NCI-H1092 treated with DMSO at 0.1 percent for 48 hours (cell line): ENCODE results near the gene SPACA4.
A peak's percentile ranks its signal among the peaks of the same experiment; 100 is the strongest.

ENCODE experiments used
- DNase-seq: peaks from one replicate; lab custom pipeline; 2025; lab: John Stamatoyannopoulos, UW

SPACA4 gene

DNA sequence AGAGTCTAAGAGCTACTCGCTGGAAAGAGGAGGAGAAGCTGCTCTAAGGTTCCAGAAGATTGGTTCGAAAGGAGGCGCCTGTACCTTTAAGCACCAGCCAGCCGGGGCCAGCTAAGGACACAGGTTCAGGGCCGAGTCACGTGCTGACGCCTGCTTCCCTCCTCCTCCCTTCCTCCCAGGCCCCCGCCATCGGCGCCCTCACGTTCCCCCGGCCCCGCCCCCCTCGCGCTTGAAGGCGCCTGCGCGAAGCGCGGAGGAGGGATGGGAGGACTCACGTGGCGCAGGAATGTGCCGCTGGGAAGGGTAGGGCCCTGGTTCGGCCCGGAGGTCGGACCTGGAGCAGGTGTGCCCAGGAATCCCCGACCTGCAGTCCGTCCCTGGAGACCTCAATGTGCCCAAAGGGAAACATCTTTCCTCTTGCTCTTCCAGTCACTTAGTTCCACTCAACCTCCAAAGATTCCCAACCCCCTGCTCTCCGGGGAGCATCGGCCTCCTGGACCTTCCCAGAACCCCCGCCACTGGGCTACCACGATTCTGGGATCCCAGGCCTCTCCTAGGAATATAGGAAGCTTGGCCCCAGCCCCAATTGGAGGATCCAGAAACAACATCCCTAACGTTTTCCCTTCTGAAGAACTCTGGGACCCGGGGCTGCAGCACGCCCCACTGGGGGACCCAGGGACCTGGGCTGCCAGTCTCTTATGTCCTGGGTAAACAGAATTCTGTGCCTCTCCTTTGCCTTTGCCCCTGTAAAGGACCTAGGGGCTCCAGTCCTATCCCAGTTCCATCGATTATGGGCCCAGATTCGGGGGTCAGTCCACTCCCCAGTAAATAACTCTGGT is 28.1 kb downstream of the SPACA4 start:
- peak; percentile 90 for DNase-seq

DNA sequence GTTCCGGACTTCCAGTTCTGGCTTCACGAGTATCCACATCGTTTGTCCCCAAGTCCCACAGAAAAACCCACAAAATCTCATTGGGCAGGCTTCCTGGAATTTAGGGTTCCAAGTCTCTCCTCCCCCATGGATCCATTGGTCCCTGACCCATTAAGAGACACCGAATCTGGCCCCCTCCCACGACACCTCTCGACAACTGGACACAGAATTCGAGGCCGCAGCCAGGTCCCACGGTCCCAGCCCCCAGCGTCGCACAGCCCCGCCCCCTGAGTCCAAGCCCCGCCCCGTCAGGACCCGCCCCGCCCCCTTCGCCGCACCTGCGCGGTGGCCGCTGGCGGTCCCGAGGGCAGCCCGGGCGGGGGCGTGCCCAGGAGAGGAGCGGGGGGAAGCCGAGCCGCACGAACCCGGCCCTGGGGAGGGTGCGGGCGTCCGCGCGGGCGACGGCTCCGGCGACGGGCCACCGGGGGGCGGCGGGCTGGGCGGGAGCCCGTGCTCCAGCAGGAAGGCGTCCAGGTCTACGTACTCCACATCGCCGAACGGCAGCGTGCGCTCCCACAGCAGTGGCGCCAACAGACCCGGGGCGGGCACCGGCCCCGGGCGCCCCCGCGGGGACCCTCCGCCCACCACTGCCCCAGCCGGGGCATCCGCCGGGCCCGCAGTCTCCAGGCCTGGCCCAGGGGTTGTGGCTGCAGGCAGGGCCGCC is 28.9 kb downstream of the SPACA4 start:
- peak; percentile 58 for DNase-seq

DNA sequence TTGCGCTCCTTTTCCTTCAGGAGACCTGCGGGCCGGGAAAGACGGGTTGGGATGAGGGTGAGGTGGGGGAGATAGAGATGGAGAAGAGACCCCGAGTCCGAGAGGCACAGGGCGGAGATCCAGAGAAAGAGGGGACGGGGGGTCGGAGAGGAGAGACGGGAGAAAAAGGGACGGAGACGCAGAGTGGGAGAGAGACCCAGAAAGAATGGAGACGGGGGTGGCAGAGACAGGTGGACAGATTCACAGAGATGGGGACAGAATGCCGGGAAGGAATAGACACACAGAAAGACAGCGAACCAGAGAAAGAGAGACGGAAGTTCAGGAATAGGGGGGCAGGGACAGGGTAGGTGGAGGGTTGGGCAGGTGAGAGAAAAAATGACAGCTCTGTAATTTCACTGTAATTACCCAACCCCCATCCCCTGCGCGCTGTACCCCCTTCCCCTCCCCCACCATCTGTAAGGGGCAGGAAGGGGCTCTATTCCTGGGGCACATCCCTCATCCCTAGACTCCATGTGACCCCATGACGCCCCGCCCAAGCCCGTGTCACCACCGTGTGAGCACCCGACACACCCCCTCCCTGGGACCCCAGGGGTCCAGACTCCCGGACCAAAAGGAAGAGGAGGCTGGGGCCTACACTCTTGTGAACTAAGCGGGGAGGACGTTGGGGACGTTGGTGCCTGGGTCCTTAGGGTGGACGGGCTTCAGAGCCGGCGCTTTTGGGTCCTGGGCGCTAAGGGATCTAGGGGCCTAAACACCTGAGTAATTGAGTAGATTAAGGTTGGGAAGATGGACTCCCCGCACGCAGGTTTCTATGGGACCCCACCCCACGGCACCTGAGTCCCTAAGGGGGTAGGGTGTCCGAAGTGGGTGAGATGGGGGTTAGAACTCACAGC is 29.7 kb downstream of the SPACA4 start:
- peak; percentile 9 for DNase-seq

DNA sequence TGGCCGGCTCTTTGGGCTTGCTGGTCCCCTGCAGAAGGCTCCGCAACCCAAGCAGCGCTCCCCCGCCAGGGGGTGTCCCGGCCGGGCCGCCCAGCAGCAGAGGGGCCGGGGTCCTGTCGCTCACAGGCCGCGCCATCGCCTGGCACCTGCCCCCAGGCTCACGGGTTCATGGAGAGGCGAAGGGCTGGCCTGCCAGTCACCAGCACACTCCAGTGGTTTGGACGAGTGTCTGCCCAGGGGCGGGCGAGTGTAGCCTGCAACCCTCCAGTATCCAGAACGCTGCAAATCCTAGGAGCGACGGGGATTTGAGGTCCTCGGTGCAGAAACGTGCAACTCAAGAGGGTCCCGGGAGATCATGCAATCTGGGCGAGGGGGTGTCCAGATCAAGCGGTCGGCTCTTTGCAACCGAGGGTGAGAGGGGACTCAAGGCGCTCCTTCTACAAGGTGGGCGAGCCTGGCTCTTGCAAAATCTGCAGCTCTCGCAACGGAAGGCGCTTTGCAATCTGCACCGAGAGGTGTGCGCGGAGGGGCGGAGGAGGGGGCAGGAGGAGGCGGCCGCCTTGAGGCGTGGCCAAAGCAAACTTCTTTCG is 30.4 kb downstream of the SPACA4 start, which contains the start of gene DBP:
TSS of gene DBP (minus strand) at position 521 of the 590 bp plus-strand sequence. CDS start at position 136, 385 bp downstream.
- peak; percentile 58 for DNase-seq

DNA sequence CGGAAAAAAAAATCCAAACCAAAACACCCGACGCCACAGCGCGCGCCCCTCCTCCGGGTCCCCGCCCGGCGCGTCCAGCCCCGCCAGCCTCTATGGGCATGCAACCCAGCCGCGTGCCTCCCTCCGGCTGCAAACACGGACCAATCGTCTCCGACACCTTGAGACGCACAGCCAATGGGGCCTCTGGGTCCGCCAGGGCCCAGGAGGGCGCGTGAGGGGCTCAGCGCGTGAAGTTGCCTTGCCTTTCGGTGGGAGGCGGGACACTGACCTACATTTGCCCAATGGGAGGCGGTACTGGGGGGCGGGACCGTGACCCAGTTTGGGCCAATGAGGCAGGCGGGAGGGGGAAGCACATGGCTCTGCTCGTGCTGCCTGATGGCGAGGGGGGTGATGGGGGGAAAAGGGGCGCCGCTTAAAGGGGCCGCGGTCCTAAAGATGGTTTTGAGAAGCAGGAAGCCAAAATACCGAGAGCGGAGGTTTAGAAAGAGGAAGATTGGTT is 31.0 kb downstream of the SPACA4 start:
- DNase-seq: peak; percentile 94

DNA sequence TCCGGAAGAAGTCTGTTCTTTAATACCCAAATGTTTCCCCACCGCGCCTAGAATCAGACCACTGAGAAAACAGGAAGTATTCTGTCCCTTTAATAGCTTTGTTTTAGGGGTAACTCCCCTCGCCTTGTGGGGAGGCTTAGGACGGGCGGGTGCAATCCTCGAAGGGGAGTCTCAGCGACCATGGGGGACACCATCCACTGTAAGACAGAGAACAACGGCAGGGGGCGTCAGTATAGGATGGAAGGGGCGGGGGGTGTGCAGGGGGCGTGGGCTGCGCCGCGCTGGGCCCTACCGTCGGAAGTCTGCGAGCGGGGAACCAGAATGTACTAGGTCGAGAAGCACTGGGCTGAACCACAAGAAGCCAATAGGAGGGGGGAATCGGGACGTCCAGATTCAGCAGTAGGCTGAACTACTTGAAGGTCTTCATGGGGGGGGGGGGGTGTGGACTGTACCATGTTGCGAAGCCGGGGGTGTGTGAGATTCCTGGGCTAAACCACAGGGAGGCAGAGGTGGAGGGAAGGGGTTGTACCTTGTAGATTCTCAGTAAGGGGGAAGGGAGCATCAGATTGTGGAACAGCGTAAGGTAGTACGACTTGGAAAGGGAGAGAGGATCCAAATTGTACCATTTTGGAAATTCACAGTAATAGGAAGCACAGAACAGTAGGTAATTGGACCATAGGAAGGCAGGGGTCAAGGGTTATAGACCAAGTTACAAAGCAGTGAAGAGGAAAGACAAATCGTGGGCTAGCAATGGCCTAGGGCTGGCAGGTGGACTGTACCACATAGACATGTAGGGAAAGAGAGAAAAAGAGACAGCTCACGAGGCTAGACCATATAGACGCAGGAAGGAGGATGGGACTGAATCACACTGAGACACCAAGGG is 31.6 kb downstream of the SPACA4 start:
- DNase-seq: peak; percentile 86

DNA sequence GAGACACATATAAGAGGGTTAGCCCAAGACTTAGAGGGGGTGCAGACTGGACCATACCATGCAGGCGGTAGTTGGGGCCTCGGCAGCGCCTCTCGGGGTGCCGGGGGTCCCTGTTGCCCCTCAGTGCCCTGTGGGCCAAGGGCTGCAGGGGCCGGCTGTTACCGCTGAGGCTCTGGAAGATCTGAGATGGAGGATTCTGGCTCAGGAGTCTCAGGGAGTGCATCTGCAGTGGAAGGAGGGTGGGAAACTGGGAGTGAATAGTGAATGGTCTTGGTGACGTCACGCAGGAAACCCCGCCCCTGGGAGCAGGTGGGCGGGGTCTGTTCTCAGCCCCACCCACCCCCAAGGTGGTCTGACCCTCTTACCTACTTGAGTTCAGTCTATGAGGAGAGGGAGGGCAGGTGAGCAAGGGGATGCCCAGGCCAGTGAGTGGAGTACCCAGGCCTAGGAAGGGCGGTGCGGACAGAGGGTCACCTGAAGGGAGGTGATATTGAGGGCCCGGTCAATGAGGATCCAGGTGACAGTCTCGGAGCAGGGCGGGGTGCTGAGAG is 32.4 kb downstream of the SPACA4 start:
- DNase-seq: no peak

DNA sequence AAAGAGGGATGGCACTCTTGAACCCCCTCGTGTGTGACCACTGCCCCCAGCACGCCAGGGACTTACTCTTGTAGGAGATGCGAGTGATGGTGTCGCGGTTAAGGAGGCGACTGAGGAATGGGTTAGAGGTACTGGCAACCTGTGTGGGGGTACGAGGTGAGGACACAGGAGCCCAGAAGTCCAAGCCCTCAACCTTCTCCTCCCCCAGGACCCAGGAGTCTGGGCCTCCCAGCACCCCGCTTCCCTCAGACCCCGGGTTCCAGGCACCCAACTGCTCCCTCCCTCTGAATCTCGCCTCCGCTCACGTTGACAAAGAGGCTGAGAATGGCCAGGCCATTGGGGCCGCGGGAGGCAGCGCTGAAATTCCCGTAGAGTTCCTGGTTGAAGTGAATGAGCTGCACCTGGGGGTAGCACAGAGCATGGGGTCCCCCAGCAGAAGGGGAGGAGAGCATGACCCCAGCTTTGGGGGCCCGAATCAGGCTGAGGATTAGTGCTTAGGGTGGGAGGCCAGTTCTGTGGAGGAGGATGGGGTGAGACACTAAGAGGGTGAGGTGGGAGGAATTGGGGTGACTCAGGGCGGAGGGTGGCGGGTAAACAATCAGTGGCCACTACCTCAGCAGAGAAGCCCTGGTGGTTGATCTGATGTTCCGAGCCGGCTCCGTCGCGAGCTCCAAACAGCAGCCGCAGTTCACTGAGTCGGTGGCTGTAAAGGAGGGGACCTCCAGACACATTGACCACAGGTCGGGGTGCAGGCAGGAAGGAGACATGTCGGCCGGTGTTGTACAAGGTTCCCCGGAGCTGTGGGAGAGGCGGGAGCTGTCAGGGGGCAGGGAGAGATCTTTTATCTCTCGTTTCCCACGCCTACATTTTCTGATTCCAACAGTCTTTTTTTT is 33.2 kb downstream of the SPACA4 start:
- DNase-seq: no peak

DNA sequence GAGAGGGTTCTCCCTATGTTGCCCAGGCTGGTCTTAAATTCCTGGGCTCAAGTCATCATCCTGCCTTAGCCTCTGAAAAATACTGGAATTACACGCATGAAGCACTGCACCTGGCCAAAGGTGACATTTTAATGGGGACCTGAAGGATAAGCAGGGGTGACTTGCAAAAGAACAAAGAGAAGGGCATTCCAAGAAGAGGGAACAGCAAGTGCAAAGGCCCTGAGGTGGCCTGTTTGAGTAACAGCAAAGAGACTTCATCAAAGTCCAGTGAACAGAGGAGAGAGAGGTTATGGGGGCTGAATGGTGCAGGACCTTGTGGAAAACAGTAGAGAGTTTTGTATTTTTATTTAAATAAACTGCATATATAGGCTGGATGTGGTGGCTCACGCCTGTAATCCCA is 35.3 kb downstream of the SPACA4 start:
- no peak for DNase-seq

DNA sequence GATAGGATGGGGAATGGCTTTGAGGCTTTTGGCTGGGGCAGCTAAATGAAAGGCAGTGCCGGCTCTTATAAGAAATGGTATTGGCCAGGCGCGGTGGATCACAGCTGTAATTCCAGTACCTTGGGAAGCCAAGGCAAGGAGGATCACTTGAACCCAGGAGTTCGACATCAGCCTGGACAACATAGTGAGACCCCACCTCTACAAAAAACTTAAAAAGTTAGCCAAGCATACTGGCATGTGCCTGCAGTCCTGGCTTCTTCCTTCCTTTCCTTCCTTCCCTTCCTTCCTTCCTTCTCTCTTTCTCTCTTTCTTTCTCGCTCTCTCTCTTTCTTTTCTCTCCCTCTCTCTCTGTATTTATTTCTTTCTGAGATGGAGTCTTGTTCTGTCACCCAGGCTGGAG is 36.3 kb downstream of the SPACA4 start:
- DNase-seq: no peak

DNA sequence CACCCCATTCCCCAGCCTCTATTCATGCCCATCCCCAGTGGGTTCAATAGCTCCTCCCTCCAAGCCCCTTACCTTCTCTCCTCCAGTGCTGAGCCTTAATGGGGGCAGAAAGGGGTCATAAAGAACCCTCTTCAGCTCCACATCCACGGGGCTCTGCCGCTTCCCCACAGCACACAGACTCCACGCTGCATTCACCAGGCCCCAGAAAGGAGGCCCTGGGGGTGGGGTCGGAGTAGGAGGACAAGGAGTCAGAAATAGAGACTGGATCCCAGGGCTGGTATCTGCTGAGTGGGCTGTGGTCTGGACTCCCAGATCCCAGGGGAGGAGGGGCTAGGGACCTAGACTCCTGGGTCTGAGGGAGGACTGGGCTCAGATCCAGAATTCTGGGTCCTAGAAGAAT is 37.8 kb downstream of the SPACA4 start:
- no peak for DNase-seq

DNA sequence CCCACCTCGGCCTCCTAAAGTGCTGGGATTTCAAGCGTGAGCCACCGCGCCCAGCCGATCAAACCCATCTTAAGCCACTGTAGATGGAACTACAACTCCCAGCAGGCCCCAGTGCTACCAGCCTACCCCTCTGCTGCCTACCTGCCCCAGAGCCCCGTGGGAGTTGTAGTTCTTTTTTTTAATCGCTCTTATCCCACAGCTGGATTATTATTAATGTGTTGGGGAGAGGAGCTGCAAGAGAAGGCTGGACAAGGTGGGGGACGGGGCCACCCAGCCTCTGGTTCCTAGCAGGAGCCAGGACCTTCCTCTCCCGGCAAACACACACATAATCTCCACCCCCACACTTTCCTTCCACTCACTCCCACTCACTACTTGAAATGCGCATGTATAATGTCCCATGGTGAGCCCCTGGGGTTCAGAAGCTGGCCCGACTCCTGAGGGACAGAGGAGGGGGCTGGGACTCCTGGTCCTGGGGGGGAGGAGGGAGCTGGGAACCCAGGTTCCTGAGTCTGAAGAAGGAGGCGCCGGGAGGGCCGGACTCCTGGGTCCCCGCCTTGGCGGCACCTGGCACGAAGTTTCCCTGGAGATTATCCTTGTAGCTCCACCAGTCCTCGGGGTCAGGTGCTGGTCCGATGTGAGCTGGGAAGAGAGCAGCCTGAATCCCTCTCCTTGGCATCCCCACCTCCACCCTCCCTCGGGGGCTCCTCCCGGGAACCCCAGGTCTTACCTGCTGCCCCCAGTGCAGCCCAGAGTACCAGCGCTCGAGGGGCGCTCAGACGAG is 38.5 kb downstream of the SPACA4 start:
- DNase-seq: peak; percentile 31

DNA sequence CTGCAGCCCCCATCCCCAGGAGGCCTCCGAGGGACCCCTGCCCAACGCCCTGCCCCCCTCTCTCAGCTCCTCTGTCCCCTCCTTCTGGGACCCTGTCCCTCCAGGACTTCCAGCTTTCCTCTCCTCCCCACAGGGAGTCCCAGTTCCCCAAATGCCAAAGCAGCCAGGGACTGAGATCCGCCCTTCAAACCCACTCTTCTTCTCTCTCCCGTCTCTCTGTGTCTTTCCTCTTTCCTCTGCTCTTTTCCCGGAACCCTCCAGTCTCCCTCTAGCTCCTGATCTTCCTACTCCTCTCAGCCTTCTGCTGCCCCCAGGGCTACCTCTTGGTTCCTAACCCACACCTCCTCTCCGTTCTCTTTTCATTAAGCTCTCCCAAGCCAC is 39.1 kb downstream of the SPACA4 start:
- no peak for DNase-seq

DNA sequence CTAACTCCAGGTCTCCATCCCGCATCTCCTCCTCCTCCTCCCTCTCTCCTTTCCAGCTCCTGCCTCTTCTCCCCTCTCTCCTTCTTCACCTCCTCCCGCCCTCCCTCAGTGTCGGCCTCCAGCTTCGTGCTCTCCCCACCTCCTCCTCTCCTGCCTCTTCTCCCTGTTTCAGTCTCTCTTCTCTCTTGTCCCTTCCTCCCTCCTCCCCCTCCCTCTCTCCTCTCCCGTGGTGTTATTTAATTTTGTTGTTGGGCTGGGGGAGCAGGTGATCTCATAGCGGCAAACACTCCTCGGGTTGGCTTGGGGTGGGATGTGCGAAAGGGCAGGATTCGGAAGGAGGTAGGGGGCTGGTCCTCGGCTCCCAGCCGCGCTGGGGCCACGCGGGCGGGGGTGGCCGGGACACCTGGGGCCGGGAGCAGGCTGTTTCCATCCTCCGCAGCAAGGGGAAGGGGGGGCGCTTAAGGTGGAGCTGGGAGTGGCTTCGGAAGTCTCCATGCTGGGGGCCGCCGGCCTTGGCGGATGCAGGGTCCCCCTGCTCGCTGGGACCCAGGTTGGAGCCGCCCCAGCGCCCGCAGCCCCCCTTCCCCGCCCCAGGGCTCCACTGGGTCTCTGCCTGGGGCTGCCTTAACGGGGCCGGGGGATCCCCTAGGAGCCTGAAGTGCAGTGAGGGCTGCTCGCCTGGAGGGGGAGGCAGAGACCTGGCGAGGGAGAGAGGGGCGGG is 39.6 kb downstream of the SPACA4 start, which contains the start of gene CA11:
TSS of gene CA11 (minus strand) at position 187 of the 721 bp plus-strand sequence. CDS start 555 bp downstream, outside the sequence.
- peak; percentile 81 for DNase-seq

DNA sequence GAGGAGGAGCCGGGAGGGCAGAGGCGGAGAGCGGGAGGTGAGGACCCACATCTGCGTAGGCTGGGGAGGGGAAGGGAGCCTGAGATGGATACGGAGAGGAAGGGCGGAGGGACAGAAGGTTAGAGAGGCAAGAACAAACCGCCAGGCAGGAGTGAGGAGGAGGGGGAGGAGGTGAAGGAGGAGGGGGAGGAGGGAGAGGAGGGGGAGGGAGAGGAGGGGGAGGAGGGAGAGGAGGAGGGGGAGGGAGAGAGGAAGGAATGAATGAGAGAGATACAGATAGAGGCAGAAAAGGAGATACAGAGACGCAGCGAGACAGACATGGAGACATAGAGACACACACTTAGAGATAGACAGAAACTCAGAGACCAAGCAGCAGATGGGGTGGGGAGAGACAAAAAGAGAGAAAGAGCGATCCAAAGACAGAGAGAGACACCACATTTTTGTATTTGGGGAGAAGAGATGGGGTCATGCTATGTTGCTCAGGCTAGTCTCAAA is 40.2 kb downstream of the SPACA4 start:
- no peak for DNase-seq

DNA sequence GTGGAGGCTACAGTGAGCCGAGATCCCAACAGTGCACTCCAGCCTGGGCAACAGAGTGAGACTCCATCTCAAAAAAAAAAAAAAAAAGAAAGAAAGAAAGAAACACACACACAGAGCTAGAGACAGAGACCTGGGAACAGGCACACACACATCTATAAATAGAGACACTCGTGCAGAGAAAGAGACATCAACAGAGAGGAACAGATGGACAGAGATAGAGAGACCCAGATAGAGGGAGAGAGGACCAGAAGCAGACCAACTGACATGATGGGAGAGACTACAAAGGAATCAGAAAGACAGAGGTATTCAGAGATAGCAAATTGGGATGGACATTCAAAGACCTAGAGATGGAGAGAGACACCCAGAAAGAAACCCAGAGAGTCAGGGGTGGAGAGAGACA is 41.6 kb downstream of the SPACA4 start:
- no peak for DNase-seq

DNA sequence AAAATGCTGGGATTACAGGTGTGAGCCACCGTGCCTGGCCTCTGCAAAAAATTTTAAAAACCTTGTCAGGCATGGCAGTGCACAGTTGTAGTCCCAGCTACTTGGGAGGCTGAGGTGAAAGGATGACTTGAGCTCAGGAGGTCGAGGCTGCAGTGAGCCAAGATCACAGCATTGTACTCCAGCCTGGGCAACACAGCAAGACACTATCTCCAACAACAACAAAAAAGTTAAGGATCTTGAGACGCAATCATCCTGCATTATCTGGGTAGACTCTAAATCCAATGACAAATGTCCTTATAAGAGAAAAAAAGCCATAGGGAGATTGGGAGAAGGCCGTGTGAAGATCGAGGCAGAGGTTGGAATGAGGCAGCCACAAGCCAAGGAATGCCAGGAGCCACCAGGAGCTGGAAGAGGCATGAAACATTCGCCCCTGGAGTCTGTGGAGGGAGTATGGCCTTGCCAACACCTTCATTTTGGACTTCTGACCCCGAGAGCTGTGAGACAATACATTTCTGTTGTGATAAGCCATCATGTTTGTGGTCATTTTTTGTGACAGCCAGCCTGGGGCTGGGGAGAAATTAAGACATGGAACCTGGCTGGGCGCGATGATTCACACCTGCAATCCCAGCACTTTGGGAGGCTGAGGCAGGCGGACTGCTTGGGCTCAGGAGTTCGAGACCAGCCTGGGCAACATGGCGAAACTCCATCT is 44.6 kb downstream of the SPACA4 start:
- DNase-seq: no peak
